Fibroblast of skin of scalp (primary cell): ENCODE results near the gene GULP1.
"Not testable (repeated sequence)": the region's sequence is repeated elsewhere in the genome, so short reads cannot be mapped to it uniquely, and the experiment has no call there.

ENCODE experiments used
- DNase-seq: peaks from one replicate; pipeline ENCODE4 v3.0.0-alpha.2; 2013

The GULP1 gene

GRCh38 chr2:188292348-188293239, 920 bp downstream of the GULP1 start:
- DNase-seq, result peak; percentile 74

- peak; percentile 64 for DNase-seq
Observed at GRCh38 chr2:188293601-188294351, 2.1 kb downstream of the GULP1 start.

GRCh38 chr2:188294352-188294926, 2.8 kb downstream of the GULP1 start:
- no peak for DNase-seq

DNA sequence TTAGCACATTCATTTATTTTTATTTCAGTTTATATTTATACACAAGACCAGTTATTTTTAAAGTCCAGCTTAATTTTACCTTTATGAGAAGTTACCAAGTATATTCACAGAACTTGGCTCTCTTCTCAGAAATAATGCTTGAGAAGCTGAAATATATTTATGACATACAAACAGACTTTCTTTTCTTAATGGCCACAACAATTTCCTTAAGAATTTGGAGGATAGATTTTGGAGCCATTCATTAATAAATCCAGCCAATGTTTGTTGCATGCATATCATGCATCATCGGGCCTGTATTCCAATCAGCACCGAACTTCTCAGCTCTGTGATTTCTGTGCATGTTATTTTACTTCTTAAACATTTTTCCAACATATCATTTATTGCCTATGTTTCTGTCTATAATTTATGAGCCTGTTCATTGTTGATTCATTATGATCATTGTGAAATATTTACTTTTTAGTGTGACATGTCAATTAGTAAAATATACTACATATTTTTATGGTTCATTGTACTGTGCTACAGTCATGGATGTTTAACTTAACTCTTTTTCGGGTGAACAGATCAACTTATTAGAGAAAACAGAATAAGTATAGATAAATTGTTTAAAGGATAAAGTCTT, 3.5 kb downstream of the GULP1 start:
- DNase-seq, result no peak

DNA sequence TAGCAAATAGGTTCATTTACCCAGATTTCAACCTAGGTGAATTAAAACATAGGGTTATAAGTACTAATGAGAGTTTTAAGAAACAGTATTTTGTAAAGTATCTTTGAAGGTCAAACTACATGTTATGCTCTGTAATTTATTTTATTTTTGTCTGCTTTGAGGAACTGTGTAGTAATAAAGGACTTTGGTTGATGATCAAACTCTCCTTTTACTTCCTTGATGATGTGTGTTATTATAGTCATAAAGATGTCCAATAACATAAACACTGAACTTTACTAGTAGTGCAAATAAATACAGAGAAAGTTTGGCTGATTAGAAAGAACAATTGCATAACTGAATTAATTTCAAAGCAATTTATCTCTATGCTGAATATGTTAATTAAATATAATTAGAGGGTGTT, 6.3 kb downstream of the GULP1 start:
- DNase-seq, result no peak

DNA sequence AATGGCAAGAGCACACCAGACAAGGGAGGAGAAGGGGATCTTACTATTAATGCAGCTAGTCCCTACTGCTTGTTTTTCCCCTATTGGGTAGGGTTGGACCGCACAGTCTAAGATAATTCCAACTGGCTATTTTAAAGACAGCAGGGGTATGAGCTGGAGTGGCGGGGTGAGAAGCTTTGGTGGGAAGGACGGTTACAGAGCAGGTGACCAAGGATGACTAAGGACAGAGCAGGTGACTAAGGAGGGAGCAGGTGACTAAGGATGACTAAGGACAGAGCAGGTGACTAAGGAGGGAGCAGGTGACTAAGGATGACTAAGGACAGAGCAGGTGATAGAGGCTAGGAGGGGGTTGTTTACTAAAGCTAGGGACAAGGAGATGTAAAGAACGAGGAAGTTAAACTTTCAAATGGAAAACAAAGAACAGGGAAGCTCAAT, 7.3 kb downstream of the GULP1 start:
- DNase-seq, result not testable (repeated sequence)

DNA sequence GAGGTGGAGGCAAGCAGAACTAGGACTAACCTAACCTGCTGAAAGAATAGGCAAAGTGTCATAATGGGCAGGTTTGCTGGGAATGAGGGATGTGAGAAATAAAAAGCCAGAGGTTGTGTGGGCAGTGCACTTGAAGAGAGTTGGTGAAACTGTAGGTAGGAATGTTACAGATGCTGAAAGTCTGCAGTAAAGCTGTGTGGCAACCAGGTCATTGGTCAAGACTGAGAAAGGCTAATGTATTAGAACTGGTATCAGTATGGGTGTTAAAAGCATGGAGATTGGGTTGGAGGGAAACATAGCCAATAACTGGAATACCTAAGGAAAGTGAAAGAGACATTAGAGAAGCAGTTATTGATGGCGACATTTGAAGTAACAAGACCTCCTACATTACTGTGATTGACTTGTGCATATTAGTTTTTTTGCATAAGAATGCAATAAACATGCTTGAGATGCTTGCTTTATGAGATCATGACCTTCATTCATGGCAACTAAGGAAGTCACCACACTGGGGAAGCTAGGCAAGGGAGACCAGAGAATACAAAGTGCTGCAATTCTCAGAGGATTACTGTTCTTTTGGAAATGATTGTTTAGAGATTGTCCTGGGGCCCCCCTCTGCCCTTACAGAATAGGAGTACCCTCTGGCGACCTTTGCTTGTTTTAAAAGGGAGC, 11.8 kb downstream of the GULP1 start:
- peak; percentile 87 for DNase-seq

DNA sequence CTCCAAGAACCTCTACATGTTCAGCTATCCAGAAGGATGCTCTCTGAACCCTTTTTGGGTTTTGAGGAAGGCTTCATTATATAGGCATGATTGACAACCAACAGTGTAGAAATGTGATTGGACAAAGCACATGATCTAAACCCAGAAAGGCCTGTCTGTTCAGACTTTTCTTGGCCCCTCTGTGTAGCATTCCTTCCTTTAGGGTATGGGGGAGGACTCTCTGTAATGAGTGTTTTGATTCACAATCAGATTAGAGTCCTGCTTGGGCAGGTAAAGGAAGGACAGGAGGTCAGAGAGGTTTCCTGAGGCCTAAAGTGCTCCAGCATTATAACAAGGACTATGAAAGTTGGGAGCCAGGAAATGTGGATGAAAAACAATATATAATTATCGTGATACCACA, 13.6 kb downstream of the GULP1 start:
- DNase-seq, result no peak

GRCh38 chr2:188306271-188306670, 14.6 kb downstream of the GULP1 start:
- DNase-seq, result peak; percentile 41

GRCh38 chr2:188307850-188308283, 16.2 kb downstream of the GULP1 start:
- DNase-seq, result no peak

DNA sequence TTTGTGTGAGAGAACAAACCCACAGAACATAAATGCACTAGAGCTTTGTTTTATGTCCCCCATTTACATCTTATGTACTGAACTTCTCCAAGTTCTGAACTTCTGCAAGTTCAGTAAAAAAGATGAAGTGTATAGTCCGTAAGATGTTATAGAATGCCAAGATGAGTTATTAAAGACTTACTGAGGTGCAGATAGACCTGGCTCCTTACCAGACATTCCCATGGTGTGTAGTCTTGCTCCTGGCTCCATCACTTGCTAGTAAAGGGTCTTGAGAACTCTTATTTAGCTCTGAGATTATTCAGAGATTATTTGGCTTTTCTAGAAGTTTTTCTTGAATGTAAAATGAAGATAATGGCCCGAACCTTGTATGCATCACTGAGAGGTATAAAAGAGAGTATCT, 16.8 kb downstream of the GULP1 start:
- DNase-seq, result no peak

GRCh38 chr2:188309364-188309763, 17.7 kb downstream of the GULP1 start:
- no peak for DNase-seq

DNA sequence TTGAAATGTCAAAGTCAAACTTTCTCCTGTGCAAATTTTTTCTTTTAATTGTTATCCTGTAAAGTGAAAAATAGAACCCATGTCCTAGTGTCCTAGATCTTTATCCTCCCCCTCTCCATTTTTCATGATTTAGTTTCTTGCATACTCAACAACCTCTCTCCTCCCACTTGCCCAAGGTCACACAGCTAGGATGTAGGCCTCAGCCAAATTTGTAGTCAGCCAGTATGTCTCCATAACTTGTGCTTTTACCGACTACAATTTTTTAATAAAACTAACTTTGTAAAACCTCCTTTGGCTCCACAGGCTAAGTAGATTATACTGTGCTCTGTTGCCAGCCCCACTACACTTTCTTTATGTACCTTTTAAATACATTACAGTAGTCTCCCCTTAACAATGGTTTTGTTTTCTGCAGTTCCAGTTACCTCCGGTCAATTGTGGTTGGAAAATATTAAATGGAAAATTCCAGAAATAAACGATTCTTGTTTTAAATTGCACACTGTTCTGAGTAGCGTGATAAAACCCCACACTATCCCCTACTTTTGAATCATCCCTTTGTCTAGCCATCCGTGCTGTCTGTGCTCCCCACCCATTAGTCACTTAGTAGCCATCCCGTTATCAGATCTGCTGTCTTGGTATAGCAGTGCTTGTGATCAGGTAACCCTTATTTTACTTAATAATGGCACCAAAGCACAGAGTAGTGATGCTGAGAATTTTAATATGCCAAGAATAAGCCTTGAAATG, 22.8 kb downstream of the GULP1 start:
- DNase-seq, result no peak

- DNase-seq, result no peak
Observed at GRCh38 chr2:188315750-188316149, 24.1 kb downstream of the GULP1 start.

DNA sequence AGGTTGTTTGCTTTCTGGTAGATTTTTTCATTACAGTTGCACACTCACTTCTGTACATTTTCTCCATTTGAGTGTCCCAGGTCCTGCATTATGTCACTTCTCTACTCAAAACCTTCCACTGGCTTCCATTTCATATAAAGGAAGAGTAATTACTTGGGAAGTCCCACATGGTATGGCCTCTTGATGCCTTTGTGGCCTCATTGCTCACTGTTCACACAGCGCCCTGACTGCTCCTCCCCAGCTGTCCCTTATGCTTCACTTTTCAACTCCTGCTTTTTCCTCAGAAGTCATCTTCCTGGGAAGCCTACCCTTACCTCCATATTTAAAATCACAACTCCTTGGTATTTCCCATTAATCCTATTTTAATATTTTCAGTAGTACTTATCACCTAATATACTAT, 24.7 kb downstream of the GULP1 start:
- no peak for DNase-seq

GRCh38 chr2:188316791-188317423, 25.2 kb downstream of the GULP1 start:
- DNase-seq, result no peak

GRCh38 chr2:188318161-188318749, 26.6 kb downstream of the GULP1 start:
- peak; percentile 46 for DNase-seq

- no peak for DNase-seq
Observed at GRCh38 chr2:188319838-188320237, 28.2 kb downstream of the GULP1 start.

- no peak for DNase-seq
Observed at GRCh38 chr2:188320861-188321260, 29.2 kb downstream of the GULP1 start.
